AG04450 (cell line): Measurements from ENCODE around the gene RMND5B. TPM values are rescaled to one million over a fixed set of nuclear protein-coding genes. Genes with fewer than 3 reads are reported as not detected.

Source experiments
- CTCF ChIA-PET: fragments of 300-600, 350-600 bp; formaldehyde crosslinking; extraction: SDS; loops from one replicate; lab custom pipeline; 2022; ENCODE audit warnings: antibody characterized with exemption, inconsistent platforms; lab: Charles Lee
- POLR2A ChIA-PET: fragments of 350-600 bp; formaldehyde crosslinking; extraction: SDS; loops from one replicate; lab custom pipeline; 2021; ENCODE audit warnings: antibody characterized with exemption, inconsistent platforms; lab: Yijun Ruan, JAX
- DNase-seq: peaks from one replicate; pipeline ENCODE4 v3.0.0-alpha.2; 2011; ENCODE audit warnings: low read depth, low spot score
- H3K27ac ChIP-seq: one replicate; pipeline ENCODE4 v1.5.1; 2012; ENCODE audit warnings: low read depth, low read length, control low read depth
- H3K27me3 ChIP-seq: one replicate; pipeline ENCODE4 v1.6.0; 2012; ENCODE audit warnings: low read length; ENCODE audit not compliant: control insufficient read depth, insufficient read depth
- H3K4me3 ChIP-seq: 2 replicates; pipeline ENCODE4 v1.5.1; 2011; ENCODE audit warnings: mild to moderate bottlenecking, low read depth, low read length, control low read depth
- H3K9me3 ChIP-seq: 2 replicates; pipeline ENCODE4 v1.5.1; 2012; ENCODE audit warnings: low read length; ENCODE audit not compliant: control insufficient read depth, insufficient read depth
- polyA plus RNA-seq: library from polyadenylated mRNA; depleted of rRNA; stranded (reverse); fragments of >200 nt; gene quantifications from 2 replicates; pipeline ENCODE4 v1.2.3, GENCODE V29; 2011
- TF ChIP-seq, protein P1 (sequence below): IDR thresholded peaks from 2 replicates; pipeline ENCODE4 v1.5.1; 2011; ENCODE audit warnings: low read depth, low read length, control low read depth, inconsistent platforms

RMND5B gene
- polyA plus RNA-seq, 1 experiment: 19.8 TPM

DNA sequence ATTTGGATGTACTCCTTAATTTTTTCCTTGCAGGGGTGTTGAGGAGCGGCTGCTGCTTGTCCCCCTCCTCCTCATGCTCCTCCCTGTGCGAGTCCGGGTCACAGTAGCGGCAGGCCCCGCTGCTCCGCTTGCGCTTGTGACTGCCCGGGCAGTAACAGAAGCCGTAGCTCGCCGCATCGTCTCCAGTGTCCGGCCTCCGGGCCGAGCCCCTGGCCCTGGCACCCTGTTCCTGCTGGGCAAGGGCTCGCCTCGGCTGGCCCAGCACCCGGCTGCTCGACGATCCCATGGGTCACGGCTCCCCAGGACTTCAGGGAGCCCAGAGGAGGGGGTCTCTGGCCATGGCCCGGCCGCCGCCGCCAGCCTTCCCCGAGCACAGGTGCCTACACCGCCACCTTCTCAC is 56.2 kb downstream of the RMND5B start, which contains the start of gene GMCL2:
Gene GMCL2, minus strand, starts transcription at position 358 of the 400 bp plus-strand sequence. Its CDS starts 72 bp downstream, at position 286.
- no peaks in the 10 kb centered on the region for H3K9me3 ChIP-seq
- no peaks in the 10 kb centered on the region for H3K27me3 ChIP-seq
- no peak within 1 kb of the TSS for H3K27ac ChIP-seq
- ChIA-PET CTCF (interaction anchor here (1.0 kb wide), 2 partner anchors 9 to 111 kb away, joined by 3 read pairs; no protein-coding TSS in a partner anchor), POLR2A (interaction anchor here (0.8 to 1.2 kb wide), 2 partner anchors 17 to 109 kb away, joined by 3 to 9 read pairs; partner anchors contain the start of gene HNRNPAB)
- TF ChIP-seq, protein P1, sequence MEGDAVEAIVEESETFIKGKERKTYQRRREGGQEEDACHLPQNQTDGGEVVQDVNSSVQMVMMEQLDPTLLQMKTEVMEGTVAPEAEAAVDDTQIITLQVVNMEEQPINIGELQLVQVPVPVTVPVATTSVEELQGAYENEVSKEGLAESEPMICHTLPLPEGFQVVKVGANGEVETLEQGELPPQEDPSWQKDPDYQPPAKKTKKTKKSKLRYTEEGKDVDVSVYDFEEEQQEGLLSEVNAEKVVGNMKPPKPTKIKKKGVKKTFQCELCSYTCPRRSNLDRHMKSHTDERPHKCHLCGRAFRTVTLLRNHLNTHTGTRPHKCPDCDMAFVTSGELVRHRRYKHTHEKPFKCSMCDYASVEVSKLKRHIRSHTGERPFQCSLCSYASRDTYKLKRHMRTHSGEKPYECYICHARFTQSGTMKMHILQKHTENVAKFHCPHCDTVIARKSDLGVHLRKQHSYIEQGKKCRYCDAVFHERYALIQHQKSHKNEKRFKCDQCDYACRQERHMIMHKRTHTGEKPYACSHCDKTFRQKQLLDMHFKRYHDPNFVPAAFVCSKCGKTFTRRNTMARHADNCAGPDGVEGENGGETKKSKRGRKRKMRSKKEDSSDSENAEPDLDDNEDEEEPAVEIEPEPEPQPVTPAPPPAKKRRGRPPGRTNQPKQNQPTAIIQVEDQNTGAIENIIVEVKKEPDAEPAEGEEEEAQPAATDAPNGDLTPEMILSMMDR: no peak
- no peak within 1 kb of the TSS for H3K4me3 ChIP-seq
- DNase-seq: no peak

DNA sequence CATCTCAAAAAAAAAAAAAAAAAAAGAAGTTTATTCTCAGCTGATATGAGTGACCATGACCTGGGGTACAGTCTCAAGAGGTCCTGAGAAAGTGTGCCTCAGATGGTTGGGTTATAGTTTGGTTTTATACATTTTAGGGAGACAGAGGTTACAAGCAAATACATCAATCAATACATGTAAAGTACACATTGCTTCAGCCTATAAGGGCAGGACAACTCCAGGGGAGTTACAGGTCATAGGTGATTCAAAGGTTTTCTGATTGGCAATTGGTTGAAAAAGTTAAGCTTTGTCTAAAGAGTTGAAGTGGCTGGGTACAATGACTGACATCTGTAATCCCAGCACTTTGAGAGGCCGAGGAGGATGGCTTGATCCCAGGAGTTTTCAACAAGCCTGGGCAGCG is 58.6 kb downstream of the RMND5B start:
- Histone ChIP-seq H3K27me3 (peaks cover 15% of the 10 kb centered on the region), H3K27ac (no peak overlapping the region), H3K9me3 (peaks cover 9% of the 10 kb centered on the region), H3K4me3 (no peak overlapping the region)
- ChIA-PET POLR2A (interaction anchor here (0.6 to 1.0 kb wide), 2 partner anchors 15 to 822 kb away, joined by 3 to 5 read pairs; partner anchors contain the start of gene HNRNPAB), CTCF (interaction anchor here (0.6 kb wide), 2 partner anchors 116 to 983 kb away, joined by 3 to 7 read pairs; no protein-coding TSS in a partner anchor)
- DNase-seq: no peak
- TF ChIP-seq, protein P1: no peak

DNA sequence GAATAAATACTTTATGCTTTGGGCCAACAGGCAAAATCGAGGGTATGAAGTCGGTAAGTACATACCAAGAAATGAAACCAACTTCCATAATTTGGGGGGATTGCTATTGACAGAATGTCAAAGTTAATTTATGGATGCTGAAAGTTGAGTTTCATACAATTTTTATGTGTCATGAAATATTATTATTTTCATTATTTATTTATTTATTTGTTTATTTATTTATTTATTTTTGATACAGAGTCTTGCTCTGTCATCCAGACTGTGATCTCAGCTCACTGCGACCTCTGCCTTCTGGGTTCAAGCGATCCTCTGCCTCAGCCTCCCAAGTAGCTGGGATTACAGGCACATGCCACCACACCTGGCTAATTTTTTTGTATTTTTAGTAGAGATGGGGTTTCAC is 60.8 kb downstream of the RMND5B start:
- Histone ChIP-seq H3K27ac (no peak overlapping the region), H3K27me3 (peaks cover 24% of the 10 kb centered on the region), H3K4me3 (no peak overlapping the region), H3K9me3 (peaks cover 9% of the 10 kb centered on the region)
- POLR2A ChIA-PET: no interaction called here
- CTCF ChIA-PET: no interaction called here
- DNase-seq: no peak
- TF ChIP-seq, protein P1: no peak

DNA sequence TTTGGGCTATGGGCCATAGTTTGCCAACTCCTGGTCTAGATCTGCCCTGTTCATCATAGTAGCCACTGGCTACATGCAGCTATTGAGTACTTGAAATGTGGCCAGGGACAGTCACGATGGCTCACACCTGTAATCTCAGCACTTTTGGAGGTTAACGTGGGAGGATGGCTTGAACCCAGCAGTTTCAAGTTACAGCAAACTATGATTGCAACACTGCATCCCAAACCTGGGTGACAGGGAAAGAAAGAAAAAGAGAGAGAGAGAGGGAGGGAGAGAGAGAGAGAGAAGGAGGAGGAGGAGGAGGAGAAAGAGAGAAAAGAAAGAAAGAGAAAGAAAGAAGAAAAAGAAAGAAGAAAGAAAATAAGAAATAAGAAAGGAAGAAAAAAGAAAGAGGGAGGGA is 61.4 kb downstream of the RMND5B start:
- Histone ChIP-seq H3K27ac (no peak overlapping the region), H3K27me3 (peaks cover 24% of the 10 kb centered on the region), H3K9me3 (peaks cover 9% of the 10 kb centered on the region), H3K4me3 (no peak overlapping the region)
- TF ChIP-seq, protein P1: no peak
- ChIA-PET CTCF (interaction anchor here (0.8 kb wide), 1 partner anchor 116 kb away, joined by 4 read pairs; no protein-coding TSS in a partner anchor), POLR2A (interaction anchor here (0.6 kb wide), 1 partner anchor 105 kb away, joined by 6 read pairs; no protein-coding TSS in a partner anchor)
- no peak for DNase-seq

DNA sequence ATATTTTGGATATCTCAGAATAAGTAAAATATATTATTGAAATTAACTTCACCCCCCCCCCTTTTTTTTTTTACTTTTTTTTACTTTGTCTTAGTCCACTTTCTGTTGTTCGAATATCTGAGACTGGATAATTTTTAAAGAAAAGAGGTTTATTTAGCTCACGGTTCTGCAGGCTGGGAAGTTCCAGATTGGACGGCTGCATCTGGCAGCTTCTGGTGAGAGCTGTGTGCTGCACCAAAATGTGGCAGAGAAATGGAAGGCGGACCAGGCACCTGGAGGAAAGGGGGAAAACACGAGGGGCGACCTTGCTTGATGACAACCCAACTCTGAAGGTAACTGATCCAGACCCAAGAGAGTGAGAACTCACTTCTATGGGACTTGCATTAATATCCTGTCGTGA is 62.0 kb downstream of the RMND5B start:
- DNase-seq: no peak
- ChIA-PET CTCF (interaction anchor here (0.8 kb wide), 1 partner anchor 117 kb away, joined by 4 read pairs; no protein-coding TSS in a partner anchor), POLR2A (interaction anchor here (0.6 kb wide), 1 partner anchor 106 kb away, joined by 6 read pairs; no protein-coding TSS in a partner anchor)
- TF ChIP-seq, protein P1: no peak
- H3K9me3 ChIP-seq: peaks cover 9% of the 10 kb centered on the region
- peaks cover 24% of the 10 kb centered on the region for H3K27me3 ChIP-seq
- no peak overlapping the region for H3K27ac ChIP-seq
- H3K4me3 ChIP-seq: no peak overlapping the region
